H1 (cell line): Measurements from ENCODE around the gene MAGI2. TPM values are rescaled to one million over a fixed set of nuclear protein-coding genes. Genes with fewer than 3 reads are reported as not detected.

Source experiments
- CREB1 ChIP-seq: IDR thresholded peaks from 2 replicates; pipeline ENCODE4 v1.6.1; 2012; ENCODE audit warnings: inconsistent platforms
- EP300 ChIP-seq, 2 experiments: IDR thresholded peaks; 1 replicate in 1 of 2; 2 replicates in 1 of 2; pipeline ENCODE4 v1.6.1; 2011 to 2012; ENCODE audit warnings: low read depth in 2 of 2, low read length in 2 of 2, mild to moderate bottlenecking in 2 of 2, borderline replicate concordance in 1 of 2, inconsistent platforms in 1 of 2, moderate library complexity in 1 of 2
- MAFK ChIP-seq: IDR thresholded peaks from 2 replicates; pipeline ENCODE4 v1.6.1; 2012; ENCODE audit warnings: low read depth, mild to moderate bottlenecking, improper control_type of control experiment, low read length
- POU5F1 ChIP-seq: IDR thresholded peaks from 2 replicates; pipeline ENCODE4 v1.6.1; 2011; ENCODE audit warnings: low read depth, mild to moderate bottlenecking, low read length, moderate library complexity
- TEAD4 ChIP-seq: IDR thresholded peaks from 2 replicates; pipeline ENCODE4 v1.6.1; 2012; ENCODE audit warnings: low read depth, low read length, inconsistent platforms, mixed read lengths
- polyA plus RNA-seq, 7 experiments: library from polyadenylated mRNA; depleted of rRNA in 3 of 7; stranded (reverse) in 5 of 7; unstranded in 2 of 7; fragments of >200 nt in 5 of 7; fragments of 200-250 nt in 2 of 7; gene quantifications; 1 replicate in 5 of 7; 2 replicates in 1 of 7; 4 replicates in 1 of 7; pipeline versions ENCODE4 v1.2.1 to v1.2.3, GENCODE V29; 2011 to 2013; ENCODE audit warnings: missing spikeins in 2 of 7, mixed read lengths in 2 of 7
- total RNA-seq: library from RNA; stranded (reverse); fragmentation: NEBNext Ultra II Directional; extraction: Animal tissue kit (Norgen Biotek cat#: 25700); gene quantifications from 2 replicates; pipeline ENCODE4 v1.2.1, GENCODE V29; 2021
- TF ChIP-seq, protein P1 (sequence below): fragments of 300-600 bp; sonication (generic); IDR thresholded peaks from 2 replicates; pipeline ENCODE4 v1.7.1; 2012; ENCODE audit warnings: low read length, moderate library complexity, mild to moderate bottlenecking, inconsistent platforms; ENCODE audit not compliant: insufficient replicate concordance

MAGI2 gene
- total and polyA plus RNA-seq, 2 of the 8 experiments (the other 6 are each of a cell fraction or from before 2014, with no cell fraction given): 6.0 to 27.3 TPM

DNA sequence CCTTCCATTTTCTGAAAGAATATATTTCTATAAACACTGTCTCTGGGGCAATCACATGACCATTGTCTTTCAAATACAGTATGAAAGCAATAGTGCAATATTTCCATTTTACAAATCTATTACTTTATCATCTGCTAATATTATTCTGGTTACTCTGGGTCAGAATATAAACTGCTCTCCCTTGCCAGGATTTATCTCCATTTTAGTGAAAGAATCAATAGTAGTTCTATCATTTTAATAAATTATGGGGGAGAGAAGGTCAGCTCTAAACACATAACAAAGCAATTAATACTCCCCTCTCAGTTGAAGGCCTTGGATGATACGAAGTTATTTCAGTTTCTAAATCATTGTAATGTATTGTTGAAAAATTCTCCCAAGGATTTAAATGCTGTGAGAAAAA is 608.3 kb downstream of the MAGI2 start (continued):
- no peak for TF ChIP-seq EP300 (IDR thresholded peaks at IDR 0.05; ENCODE audit: borderline replicate concordance in 1 of 2, low read depth in 2 of 2, low read length in 2 of 2)
- TF ChIP-seq POU5F1: no peak
- TF ChIP-seq, protein P1, sequence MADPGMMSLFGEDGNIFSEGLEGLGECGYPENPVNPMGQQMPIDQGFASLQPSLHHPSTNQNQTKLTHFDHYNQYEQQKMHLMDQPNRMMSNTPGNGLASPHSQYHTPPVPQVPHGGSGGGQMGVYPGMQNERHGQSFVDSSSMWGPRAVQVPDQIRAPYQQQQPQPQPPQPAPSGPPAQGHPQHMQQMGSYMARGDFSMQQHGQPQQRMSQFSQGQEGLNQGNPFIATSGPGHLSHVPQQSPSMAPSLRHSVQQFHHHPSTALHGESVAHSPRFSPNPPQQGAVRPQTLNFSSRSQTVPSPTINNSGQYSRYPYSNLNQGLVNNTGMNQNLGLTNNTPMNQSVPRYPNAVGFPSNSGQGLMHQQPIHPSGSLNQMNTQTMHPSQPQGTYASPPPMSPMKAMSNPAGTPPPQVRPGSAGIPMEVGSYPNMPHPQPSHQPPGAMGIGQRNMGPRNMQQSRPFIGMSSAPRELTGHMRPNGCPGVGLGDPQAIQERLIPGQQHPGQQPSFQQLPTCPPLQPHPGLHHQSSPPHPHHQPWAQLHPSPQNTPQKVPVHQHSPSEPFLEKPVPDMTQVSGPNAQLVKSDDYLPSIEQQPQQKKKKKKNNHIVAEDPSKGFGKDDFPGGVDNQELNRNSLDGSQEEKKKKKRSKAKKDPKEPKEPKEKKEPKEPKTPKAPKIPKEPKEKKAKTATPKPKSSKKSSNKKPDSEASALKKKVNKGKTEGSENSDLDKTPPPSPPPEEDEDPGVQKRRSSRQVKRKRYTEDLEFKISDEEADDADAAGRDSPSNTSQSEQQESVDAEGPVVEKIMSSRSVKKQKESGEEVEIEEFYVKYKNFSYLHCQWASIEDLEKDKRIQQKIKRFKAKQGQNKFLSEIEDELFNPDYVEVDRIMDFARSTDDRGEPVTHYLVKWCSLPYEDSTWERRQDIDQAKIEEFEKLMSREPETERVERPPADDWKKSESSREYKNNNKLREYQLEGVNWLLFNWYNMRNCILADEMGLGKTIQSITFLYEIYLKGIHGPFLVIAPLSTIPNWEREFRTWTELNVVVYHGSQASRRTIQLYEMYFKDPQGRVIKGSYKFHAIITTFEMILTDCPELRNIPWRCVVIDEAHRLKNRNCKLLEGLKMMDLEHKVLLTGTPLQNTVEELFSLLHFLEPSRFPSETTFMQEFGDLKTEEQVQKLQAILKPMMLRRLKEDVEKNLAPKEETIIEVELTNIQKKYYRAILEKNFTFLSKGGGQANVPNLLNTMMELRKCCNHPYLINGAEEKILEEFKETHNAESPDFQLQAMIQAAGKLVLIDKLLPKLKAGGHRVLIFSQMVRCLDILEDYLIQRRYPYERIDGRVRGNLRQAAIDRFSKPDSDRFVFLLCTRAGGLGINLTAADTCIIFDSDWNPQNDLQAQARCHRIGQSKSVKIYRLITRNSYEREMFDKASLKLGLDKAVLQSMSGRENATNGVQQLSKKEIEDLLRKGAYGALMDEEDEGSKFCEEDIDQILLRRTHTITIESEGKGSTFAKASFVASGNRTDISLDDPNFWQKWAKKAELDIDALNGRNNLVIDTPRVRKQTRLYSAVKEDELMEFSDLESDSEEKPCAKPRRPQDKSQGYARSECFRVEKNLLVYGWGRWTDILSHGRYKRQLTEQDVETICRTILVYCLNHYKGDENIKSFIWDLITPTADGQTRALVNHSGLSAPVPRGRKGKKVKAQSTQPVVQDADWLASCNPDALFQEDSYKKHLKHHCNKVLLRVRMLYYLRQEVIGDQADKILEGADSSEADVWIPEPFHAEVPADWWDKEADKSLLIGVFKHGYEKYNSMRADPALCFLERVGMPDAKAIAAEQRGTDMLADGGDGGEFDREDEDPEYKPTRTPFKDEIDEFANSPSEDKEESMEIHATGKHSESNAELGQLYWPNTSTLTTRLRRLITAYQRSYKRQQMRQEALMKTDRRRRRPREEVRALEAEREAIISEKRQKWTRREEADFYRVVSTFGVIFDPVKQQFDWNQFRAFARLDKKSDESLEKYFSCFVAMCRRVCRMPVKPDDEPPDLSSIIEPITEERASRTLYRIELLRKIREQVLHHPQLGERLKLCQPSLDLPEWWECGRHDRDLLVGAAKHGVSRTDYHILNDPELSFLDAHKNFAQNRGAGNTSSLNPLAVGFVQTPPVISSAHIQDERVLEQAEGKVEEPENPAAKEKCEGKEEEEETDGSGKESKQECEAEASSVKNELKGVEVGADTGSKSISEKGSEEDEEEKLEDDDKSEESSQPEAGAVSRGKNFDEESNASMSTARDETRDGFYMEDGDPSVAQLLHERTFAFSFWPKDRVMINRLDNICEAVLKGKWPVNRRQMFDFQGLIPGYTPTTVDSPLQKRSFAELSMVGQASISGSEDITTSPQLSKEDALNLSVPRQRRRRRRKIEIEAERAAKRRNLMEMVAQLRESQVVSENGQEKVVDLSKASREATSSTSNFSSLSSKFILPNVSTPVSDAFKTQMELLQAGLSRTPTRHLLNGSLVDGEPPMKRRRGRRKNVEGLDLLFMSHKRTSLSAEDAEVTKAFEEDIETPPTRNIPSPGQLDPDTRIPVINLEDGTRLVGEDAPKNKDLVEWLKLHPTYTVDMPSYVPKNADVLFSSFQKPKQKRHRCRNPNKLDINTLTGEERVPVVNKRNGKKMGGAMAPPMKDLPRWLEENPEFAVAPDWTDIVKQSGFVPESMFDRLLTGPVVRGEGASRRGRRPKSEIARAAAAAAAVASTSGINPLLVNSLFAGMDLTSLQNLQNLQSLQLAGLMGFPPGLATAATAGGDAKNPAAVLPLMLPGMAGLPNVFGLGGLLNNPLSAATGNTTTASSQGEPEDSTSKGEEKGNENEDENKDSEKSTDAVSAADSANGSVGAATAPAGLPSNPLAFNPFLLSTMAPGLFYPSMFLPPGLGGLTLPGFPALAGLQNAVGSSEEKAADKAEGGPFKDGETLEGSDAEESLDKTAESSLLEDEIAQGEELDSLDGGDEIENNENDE: no peak
- no peak for TF ChIP-seq TEAD4
- no peak for TF ChIP-seq MAFK
- no peak for TF ChIP-seq CREB1
- TF ChIP-seq, all 59 proteins: peak for 0
